Measurements from ENCODE around the gene RASEF. TPM values are rescaled to one million over a fixed set of nuclear protein-coding genes. Genes with fewer than 3 reads are reported as not detected.

The RASEF gene
- total and polyA plus RNA-seq, 10 of the 15 experiments (the other 5 are each of a cell fraction or from before 2014, with no cell fraction given): under 0.01 to 0.04 (median 0.01) TPM; not detected in 7

DNA sequence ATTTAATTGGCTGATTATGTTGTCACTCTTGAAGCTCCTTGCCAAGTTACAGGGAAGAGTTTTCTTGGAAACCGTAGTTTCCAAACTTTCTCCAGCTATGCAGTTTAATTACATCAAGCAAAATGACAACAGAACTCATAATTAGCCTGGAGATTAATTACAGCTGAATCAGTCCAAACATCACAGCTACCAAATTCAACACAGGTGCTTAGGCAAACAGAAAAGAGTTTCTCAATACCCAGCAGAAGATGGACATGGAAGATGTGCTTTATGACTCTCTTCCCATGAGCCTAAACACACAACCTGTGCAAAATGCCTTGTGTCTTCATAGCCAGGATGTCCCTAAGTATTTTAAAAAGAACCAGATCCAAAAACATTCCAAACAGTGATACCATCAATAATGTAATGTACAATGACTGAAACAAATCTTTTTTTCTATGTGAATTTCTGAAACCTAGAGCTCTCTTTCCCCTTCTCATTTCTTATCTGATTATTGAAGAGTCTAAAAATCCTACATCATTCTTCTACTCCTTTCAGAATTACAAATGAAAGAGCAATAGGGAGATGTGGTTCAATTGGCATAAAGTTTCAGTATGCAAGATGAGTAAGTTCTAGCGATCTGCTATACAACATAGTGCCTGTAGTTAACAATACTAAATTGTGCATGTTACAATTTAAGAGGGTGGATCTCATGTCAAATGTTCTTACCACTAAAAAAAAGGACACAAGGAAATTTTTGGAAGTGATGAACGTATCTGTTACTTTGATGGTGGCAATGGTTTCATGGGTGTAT, 124.3 kb downstream of the RASEF start:
- H3K79me2 ChIP-seq (ENCODE audit: control insufficient read depth, insufficient read depth, low read length): no peaks in the 10 kb centered on the region
- SMC1A ChIA-PET (ENCODE audit: uncharacterized antibody, unreplicated experiment): no interaction called here
- in situ Hi-C loops (cut with MboI): no loop called here
- H3K27ac ChIP-seq (ENCODE audit: control insufficient read depth, insufficient read depth): no peak overlapping the region
- H4K20me1 ChIP-seq (ENCODE audit: control insufficient read depth, insufficient read depth): no peaks in the 10 kb centered on the region
- ATAC-seq: no peak
- WGBS (ENCODE audit: insufficient coverage, insufficient replicate concordance, low lambda C conversion rate, missing lambda C conversion rate): 0% methylated on average over 3 of the region's 3 CpGs
- intact Hi-C loops (cut with micrococcal nuclease; ENCODE audit: unreplicated experiment): no loop called here
- RAD21 ChIA-PET (ENCODE audit: unreplicated experiment): no interaction called here
- TF ChIP-seq, protein P1, sequence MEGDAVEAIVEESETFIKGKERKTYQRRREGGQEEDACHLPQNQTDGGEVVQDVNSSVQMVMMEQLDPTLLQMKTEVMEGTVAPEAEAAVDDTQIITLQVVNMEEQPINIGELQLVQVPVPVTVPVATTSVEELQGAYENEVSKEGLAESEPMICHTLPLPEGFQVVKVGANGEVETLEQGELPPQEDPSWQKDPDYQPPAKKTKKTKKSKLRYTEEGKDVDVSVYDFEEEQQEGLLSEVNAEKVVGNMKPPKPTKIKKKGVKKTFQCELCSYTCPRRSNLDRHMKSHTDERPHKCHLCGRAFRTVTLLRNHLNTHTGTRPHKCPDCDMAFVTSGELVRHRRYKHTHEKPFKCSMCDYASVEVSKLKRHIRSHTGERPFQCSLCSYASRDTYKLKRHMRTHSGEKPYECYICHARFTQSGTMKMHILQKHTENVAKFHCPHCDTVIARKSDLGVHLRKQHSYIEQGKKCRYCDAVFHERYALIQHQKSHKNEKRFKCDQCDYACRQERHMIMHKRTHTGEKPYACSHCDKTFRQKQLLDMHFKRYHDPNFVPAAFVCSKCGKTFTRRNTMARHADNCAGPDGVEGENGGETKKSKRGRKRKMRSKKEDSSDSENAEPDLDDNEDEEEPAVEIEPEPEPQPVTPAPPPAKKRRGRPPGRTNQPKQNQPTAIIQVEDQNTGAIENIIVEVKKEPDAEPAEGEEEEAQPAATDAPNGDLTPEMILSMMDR (IDR thresholded peaks at IDR 0.05 in 2 of 3, conservative IDR thresholded peaks at IDR 0.05 in 1 of 3; ENCODE audit: control insufficient read depth in 2 of 3, extremely low read depth in 1 of 3, insufficient read depth in 1 of 3, low read depth in 3 of 3, low read length in 3 of 3): no peak
- TF ChIP-seq, protein P2, sequence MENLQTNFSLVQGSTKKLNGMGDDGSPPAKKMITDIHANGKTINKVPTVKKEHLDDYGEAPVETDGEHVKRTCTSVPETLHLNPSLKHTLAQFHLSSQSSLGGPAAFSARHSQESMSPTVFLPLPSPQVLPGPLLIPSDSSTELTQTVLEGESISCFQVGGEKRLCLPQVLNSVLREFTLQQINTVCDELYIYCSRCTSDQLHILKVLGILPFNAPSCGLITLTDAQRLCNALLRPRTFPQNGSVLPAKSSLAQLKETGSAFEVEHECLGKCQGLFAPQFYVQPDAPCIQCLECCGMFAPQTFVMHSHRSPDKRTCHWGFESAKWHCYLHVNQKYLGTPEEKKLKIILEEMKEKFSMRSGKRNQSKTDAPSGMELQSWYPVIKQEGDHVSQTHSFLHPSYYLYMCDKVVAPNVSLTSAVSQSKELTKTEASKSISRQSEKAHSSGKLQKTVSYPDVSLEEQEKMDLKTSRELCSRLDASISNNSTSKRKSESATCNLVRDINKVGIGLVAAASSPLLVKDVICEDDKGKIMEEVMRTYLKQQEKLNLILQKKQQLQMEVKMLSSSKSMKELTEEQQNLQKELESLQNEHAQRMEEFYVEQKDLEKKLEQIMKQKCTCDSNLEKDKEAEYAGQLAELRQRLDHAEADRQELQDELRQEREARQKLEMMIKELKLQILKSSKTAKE (IDR thresholded peaks at IDR 0.05; ENCODE audit: low read depth, poor library complexity, severe bottlenecking): no peak
- TF ChIP-seq, protein P3, sequence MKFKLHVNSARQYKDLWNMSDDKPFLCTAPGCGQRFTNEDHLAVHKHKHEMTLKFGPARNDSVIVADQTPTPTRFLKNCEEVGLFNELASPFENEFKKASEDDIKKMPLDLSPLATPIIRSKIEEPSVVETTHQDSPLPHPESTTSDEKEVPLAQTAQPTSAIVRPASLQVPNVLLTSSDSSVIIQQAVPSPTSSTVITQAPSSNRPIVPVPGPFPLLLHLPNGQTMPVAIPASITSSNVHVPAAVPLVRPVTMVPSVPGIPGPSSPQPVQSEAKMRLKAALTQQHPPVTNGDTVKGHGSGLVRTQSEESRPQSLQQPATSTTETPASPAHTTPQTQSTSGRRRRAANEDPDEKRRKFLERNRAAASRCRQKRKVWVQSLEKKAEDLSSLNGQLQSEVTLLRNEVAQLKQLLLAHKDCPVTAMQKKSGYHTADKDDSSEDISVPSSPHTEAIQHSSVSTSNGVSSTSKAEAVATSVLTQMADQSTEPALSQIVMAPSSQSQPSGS (IDR thresholded peaks at IDR 0.05; ENCODE audit: low read length): no peak
- TF ChIP-seq CEBPB (IDR thresholded peaks at IDR 0.05; ENCODE audit: borderline replicate concordance in 1 of 2, low read depth in 2 of 2, low read length in 2 of 2): no peak
- TF ChIP-seq, protein P4, sequence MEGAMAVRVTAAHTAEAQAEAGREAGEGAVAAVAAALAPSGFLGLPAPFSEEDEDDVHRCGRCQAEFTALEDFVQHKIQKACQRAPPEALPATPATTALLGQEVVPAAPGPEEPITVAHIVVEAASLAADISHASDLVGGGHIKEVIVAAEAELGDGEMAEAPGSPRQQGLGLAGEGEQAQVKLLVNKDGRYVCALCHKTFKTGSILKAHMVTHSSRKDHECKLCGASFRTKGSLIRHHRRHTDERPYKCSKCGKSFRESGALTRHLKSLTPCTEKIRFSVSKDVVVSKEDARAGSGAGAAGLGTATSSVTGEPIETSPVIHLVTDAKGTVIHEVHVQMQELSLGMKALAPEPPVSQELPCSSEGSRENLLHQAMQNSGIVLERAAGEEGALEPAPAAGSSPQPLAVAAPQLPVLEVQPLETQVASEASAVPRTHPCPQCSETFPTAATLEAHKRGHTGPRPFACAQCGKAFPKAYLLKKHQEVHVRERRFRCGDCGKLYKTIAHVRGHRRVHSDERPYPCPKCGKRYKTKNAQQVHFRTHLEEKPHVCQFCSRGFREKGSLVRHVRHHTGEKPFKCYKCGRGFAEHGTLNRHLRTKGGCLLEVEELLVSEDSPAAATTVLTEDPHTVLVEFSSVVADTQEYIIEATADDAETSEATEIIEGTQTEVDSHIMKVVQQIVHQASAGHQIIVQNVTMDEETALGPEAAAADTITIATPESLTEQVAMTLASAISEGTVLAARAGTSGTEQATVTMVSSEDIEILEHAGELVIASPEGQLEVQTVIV (IDR thresholded peaks at IDR 0.05; ENCODE audit: borderline replicate concordance, partially characterized antibody): no peak
- TF ChIP-seq SIN3A (IDR thresholded peaks at IDR 0.05; ENCODE audit: low read depth, low read length): no peak
- no peak for TF ChIP-seq NR2F1 (conservative IDR thresholded peaks at IDR 0.05)
- TF ChIP-seq, protein P5, sequence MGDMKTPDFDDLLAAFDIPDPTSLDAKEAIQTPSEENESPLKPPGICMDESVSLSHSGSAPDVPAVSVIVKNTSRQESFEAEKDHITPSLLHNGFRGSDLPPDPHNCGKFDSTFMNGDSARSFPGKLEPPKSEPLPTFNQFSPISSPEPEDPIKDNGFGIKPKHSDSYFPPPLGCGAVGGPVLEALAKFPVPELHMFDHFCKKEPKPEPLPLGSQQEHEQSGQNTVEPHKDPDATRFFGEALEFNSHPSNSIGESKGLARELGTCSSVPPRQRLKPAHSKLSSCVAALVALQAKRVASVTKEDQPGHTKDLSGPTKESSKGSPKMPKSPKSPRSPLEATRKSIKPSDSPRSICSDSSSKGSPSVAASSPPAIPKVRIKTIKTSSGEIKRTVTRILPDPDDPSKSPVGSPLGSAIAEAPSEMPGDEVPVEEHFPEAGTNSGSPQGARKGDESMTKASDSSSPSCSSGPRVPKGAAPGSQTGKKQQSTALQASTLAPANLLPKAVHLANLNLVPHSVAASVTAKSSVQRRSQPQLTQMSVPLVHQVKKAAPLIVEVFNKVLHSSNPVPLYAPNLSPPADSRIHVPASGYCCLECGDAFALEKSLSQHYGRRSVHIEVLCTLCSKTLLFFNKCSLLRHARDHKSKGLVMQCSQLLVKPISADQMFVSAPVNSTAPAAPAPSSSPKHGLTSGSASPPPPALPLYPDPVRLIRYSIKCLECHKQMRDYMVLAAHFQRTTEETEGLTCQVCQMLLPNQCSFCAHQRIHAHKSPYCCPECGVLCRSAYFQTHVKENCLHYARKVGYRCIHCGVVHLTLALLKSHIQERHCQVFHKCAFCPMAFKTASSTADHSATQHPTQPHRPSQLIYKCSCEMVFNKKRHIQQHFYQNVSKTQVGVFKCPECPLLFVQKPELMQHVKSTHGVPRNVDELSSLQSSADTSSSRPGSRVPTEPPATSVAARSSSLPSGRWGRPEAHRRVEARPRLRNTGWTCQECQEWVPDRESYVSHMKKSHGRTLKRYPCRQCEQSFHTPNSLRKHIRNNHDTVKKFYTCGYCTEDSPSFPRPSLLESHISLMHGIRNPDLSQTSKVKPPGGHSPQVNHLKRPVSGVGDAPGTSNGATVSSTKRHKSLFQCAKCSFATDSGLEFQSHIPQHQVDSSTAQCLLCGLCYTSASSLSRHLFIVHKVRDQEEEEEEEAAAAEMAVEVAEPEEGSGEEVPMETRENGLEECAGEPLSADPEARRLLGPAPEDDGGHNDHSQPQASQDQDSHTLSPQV (IDR thresholded peaks at IDR 0.05): no peak
- TF ChIP-seq ZNF207 (IDR thresholded peaks at IDR 0.05; ENCODE audit: borderline replicate concordance): no peak
- POLR2A ChIA-PET: no interaction called here
- no peaks in the 10 kb centered on the region for H3K36me3 ChIP-seq (ENCODE audit: control insufficient read depth in 2 of 2, insufficient read depth in 2 of 2, low read length in 1 of 2)
- no peak for DNase-seq (ENCODE audit: low read depth, low spot score)
- no peak overlapping the region for H2AFZ ChIP-seq (ENCODE audit: control insufficient read depth, low read depth, low read length)
- no peak overlapping the region for H3K9ac ChIP-seq (ENCODE audit: control insufficient read depth, insufficient read depth, low read length)
- no peak for FAIRE-seq
- no peaks in the 10 kb centered on the region for H3K9me3 ChIP-seq (replicated peaks; ENCODE audit: control insufficient read depth, insufficient read depth, low read length)
- CTCF ChIA-PET: no interaction called here
- no TSS peak for BruUV-seq (replicated peaks)
- no peaks in the 10 kb centered on the region for H3K27me3 ChIP-seq (replicated peaks in 1 of 2; ENCODE audit: control insufficient read depth in 2 of 2, insufficient read depth in 2 of 2, low read length in 1 of 2)
- no peaks in the 10 kb centered on the region for H3K4me1 ChIP-seq (ENCODE audit: control insufficient read depth, insufficient read depth, low read length)
- no peak overlapping the region for H3K4me2 ChIP-seq (ENCODE audit: control insufficient read depth, insufficient read depth)
- no peak overlapping the region for H3K4me3 ChIP-seq
